HL-60/S4 treated with retinoic acid at 250 ng/mL for 4 days and 3 days (cell line): ENCODE measurements around the gene PLEKHM1.
"Not testable (repeated sequence)": the region's sequence is repeated elsewhere in the genome, so short reads cannot be mapped to it uniquely, and the experiment has no call there.

ENCODE experiments used
- in situ Hi-C: fragments of 300-500 bp; cut with MboI; formaldehyde crosslinking; loops from 2 replicates; pipeline ENCODE4 v1.7.0; 2022; ENCODE audit warnings: low sequenced_read_pairs

The PLEKHM1 gene

GRCh38 chr17:45441526-45442310, 48.8 kb downstream of the PLEKHM1 start:
- in situ Hi-C loops = no loop called here

- in situ Hi-C loops = not testable (repeated sequence)
Measured at GRCh38 chr17:45440839-45441515, 49.5 kb downstream of the PLEKHM1 start.

GRCh38 chr17:45440161-45440778, 50.3 kb downstream of the PLEKHM1 start:
- in situ Hi-C loops = no loop called here

- in situ Hi-C loops = no loop called here
Measured at GRCh38 chr17:45438931-45439610, 51.5 kb downstream of the PLEKHM1 start.

GRCh38 chr17:45437465-45438283, 52.8 kb downstream of the PLEKHM1 start:
- in situ Hi-C loops = no loop called here

GRCh38 chr17:45436625-45437464, 53.7 kb downstream of the PLEKHM1 start:
- in situ Hi-C loops = no loop called here

GRCh38 chr17:45436161-45436560, 54.4 kb downstream of the PLEKHM1 start:
- in situ Hi-C loops = no loop called here

GRCh38 chr17:45435481-45435880, 55.0 kb downstream of the PLEKHM1 start:
- in situ Hi-C loops = no loop called here

GRCh38 chr17:45433159-45433535, 57.4 kb downstream of the PLEKHM1 start:
- in situ Hi-C loops = no loop called here

GRCh38 chr17:45432405-45433158, 57.9 kb downstream of the PLEKHM1 start, which contains the start of gene ARHGAP27:
ARHGAP27 (minus strand) TSS chr17:45432870; CDS start chr17:45430279, 2,591 bp downstream.
- in situ Hi-C loops = no loop called here

GRCh38 chr17:45431531-45432404, 58.8 kb downstream of the PLEKHM1 start:
- in situ Hi-C loops = no loop called here

- in situ Hi-C loops = no loop called here
Measured at GRCh38 chr17:45430738-45431530, 59.6 kb downstream of the PLEKHM1 start.

- in situ Hi-C loops = no loop called here
Measured at GRCh38 chr17:45430006-45430737, 60.3 kb downstream of the PLEKHM1 start.

- in situ Hi-C loops = no loop called here
Measured at GRCh38 chr17:45429339-45430005, 61.0 kb downstream of the PLEKHM1 start.

GRCh38 chr17:45428931-45429338, 61.6 kb downstream of the PLEKHM1 start:
- in situ Hi-C loops = no loop called here
